ENCODE results near the gene ZNF302. TPM values are rescaled to one million over a fixed set of nuclear protein-coding genes. Genes with fewer than 3 reads are reported as not detected.
"Not testable (repeated sequence)": the region's sequence is repeated elsewhere in the genome, so short reads cannot be mapped to it uniquely, and the experiment has no call there.

The ZNF302 gene
- total RNA-seq, 1 experiment from 2014 or later = not detected

- no peaks in the 10 kb centered on the region for H3K79me2 ChIP-seq (ENCODE audit: low read length)
- no peak for DNase-seq
- no peak overlapping the region for H3K27ac ChIP-seq (ENCODE audit: low read length)
- no peak overlapping the region for H3K4me2 ChIP-seq (ENCODE audit: low read depth, low read length, poor library complexity, severe bottlenecking)
- H3K4me1 ChIP-seq (ENCODE audit: low read length) = peaks cover 14% of the 10 kb centered on the region
- H3K9me3 ChIP-seq (ENCODE audit: low read length) = no peaks in the 10 kb centered on the region
- no peaks in the 10 kb centered on the region for H4K20me1 ChIP-seq (ENCODE audit: insufficient read depth, low read depth, low read length)
- no peak overlapping the region for H3K4me3 ChIP-seq (ENCODE audit: low read length)
- H3K27me3 ChIP-seq (ENCODE audit: low read length) = no peaks in the 10 kb centered on the region
- H3K9me2 ChIP-seq (replicated peaks; ENCODE audit: insufficient read depth, low read length) = no peaks in the 10 kb centered on the region
- H3K36me3 ChIP-seq (ENCODE audit: insufficient read depth, low read length) = no peaks in the 10 kb centered on the region
- H2AFZ ChIP-seq (ENCODE audit: low read length) = no peak overlapping the region
- H3K9ac ChIP-seq (ENCODE audit: low read length) = no peak overlapping the region
Observed at GRCh38 chr19:34654796-34655195, 22.7 kb upstream of the ZNF302 start.

DNA sequence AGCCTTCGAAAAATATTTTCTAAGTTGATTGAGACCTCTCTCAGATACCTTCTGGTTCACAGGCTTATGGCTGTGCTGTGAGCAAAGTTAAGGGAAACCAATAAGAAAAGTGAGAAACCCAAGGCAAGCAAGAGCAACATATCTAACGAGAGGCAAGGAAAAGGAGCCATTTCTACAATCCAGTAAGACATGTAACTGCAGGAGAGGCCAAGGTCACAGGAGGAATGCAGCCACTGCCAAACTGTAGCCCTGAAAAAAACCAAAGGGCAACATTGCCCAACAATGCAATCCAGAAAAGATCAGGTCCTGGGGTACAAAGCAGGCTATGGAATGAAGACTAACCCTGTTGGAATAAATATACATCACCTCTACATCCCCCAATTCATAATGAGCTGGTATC lies 21.8 kb upstream of the ZNF302 start:
- H4K20me1 ChIP-seq (ENCODE audit: insufficient read depth, low read depth, low read length) = no peaks in the 10 kb centered on the region
- H3K9me3 ChIP-seq (ENCODE audit: low read length) = no peaks in the 10 kb centered on the region
- no peak overlapping the region for H3K9ac ChIP-seq (ENCODE audit: low read length)
- H3K36me3 ChIP-seq (ENCODE audit: insufficient read depth, low read length) = no peaks in the 10 kb centered on the region
- H3K4me3 ChIP-seq (ENCODE audit: low read length) = no peak overlapping the region
- no peaks in the 10 kb centered on the region for H3K9me2 ChIP-seq (replicated peaks; ENCODE audit: insufficient read depth, low read length)
- H2AFZ ChIP-seq (ENCODE audit: low read length) = no peak overlapping the region
- H3K27me3 ChIP-seq (ENCODE audit: low read length) = no peaks in the 10 kb centered on the region
- no peak overlapping the region for H3K27ac ChIP-seq (ENCODE audit: low read length)
- H3K4me1 ChIP-seq (ENCODE audit: low read length) = peaks cover 14% of the 10 kb centered on the region
- no peak overlapping the region for H3K4me2 ChIP-seq (ENCODE audit: low read depth, low read length, poor library complexity, severe bottlenecking)
- no peak for DNase-seq
- H3K79me2 ChIP-seq (ENCODE audit: low read length) = no peaks in the 10 kb centered on the region

- Histone ChIP-seq H3K4me3 (ENCODE audit: low read length) (no peak overlapping the region), H3K36me3 (ENCODE audit: insufficient read depth, low read length) (no peaks in the 10 kb centered on the region), H2AFZ (ENCODE audit: low read length) (no peak overlapping the region), H3K4me2 (ENCODE audit: low read depth, low read length, poor library complexity, severe bottlenecking) (no peak overlapping the region), H3K27me3 (ENCODE audit: low read length) (no peaks in the 10 kb centered on the region), H3K27ac (ENCODE audit: low read length) (no peak overlapping the region), H3K9ac (ENCODE audit: low read length) (no peak overlapping the region), H4K20me1 (ENCODE audit: insufficient read depth, low read depth, low read length) (no peaks in the 10 kb centered on the region), H3K4me1 (ENCODE audit: low read length) (no peaks in the 10 kb centered on the region), H3K9me3 (ENCODE audit: low read length) (no peaks in the 10 kb centered on the region), H3K79me2 (ENCODE audit: low read length) (no peaks in the 10 kb centered on the region), H3K9me2 (replicated peaks; ENCODE audit: insufficient read depth, low read length) (no peaks in the 10 kb centered on the region)
- no peak for DNase-seq
Observed at GRCh38 chr19:34661357-34661756, 16.1 kb upstream of the ZNF302 start.

GRCh38 chr19:34662919-34663318 lies 14.6 kb upstream of the ZNF302 start:
- Histone ChIP-seq H3K9ac (ENCODE audit: low read length) (no peak overlapping the region), H3K4me1 (ENCODE audit: low read length) (no peaks in the 10 kb centered on the region), H3K4me3 (ENCODE audit: low read length) (no peak overlapping the region), H2AFZ (ENCODE audit: low read length) (no peak overlapping the region), H3K27ac (ENCODE audit: low read length) (no peak overlapping the region), H4K20me1 (ENCODE audit: insufficient read depth, low read depth, low read length) (no peaks in the 10 kb centered on the region), H3K9me2 (replicated peaks; ENCODE audit: insufficient read depth, low read length) (no peaks in the 10 kb centered on the region), H3K4me2 (ENCODE audit: low read depth, low read length, poor library complexity, severe bottlenecking) (no peak overlapping the region), H3K27me3 (ENCODE audit: low read length) (no peaks in the 10 kb centered on the region), H3K79me2 (ENCODE audit: low read length) (no peaks in the 10 kb centered on the region), H3K9me3 (ENCODE audit: low read length) (no peaks in the 10 kb centered on the region), H3K36me3 (ENCODE audit: insufficient read depth, low read length) (no peaks in the 10 kb centered on the region)
- DNase-seq = peak; percentile 83

DNA sequence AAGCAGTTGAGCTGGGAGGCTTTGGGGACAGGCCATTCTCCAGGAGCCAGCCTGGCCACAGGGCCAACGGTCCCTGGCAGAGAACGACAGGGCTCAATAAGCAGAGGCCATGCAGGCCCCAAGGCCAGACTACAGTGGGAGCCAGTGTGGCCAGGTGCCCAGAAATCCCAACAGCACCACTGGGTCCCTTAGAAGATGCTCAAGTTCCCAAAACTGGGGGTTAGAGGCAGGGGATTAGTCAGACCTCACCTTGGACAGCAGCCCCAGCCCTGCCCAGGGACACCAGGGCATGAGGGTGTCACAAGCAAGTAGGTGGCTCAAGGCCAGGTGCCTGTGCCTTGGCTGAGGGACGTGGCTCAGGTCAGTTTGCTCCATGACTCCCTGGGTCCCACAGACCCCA lies 13.3 kb upstream of the ZNF302 start:
- Histone ChIP-seq H3K9me3 (ENCODE audit: low read length) (no peaks in the 10 kb centered on the region), H3K4me3 (ENCODE audit: low read length) (no peak overlapping the region), H3K9me2 (replicated peaks; ENCODE audit: insufficient read depth, low read length) (no peaks in the 10 kb centered on the region), H3K27me3 (ENCODE audit: low read length) (no peaks in the 10 kb centered on the region), H4K20me1 (ENCODE audit: insufficient read depth, low read depth, low read length) (no peaks in the 10 kb centered on the region), H3K4me1 (ENCODE audit: low read length) (no peaks in the 10 kb centered on the region), H2AFZ (ENCODE audit: low read length) (no peak overlapping the region), H3K4me2 (ENCODE audit: low read depth, low read length, poor library complexity, severe bottlenecking) (no peak overlapping the region), H3K79me2 (ENCODE audit: low read length) (no peaks in the 10 kb centered on the region), H3K36me3 (ENCODE audit: insufficient read depth, low read length) (no peaks in the 10 kb centered on the region), H3K27ac (ENCODE audit: low read length) (no peak overlapping the region), H3K9ac (ENCODE audit: low read length) (no peak overlapping the region)
- no peak for DNase-seq

GRCh38 chr19:34664870-34665269 lies 12.6 kb upstream of the ZNF302 start:
- Histone ChIP-seq H3K9me3 (ENCODE audit: low read length) (no peaks in the 10 kb centered on the region), H3K4me1 (ENCODE audit: low read length) (no peaks in the 10 kb centered on the region), H3K79me2 (ENCODE audit: low read length) (no peaks in the 10 kb centered on the region), H3K9me2 (replicated peaks; ENCODE audit: insufficient read depth, low read length) (no peaks in the 10 kb centered on the region), H3K27ac (ENCODE audit: low read length) (no peak overlapping the region), H3K9ac (ENCODE audit: low read length) (no peak overlapping the region), H3K4me2 (ENCODE audit: low read depth, low read length, poor library complexity, severe bottlenecking) (no peak overlapping the region), H4K20me1 (ENCODE audit: insufficient read depth, low read depth, low read length) (no peaks in the 10 kb centered on the region), H3K36me3 (ENCODE audit: insufficient read depth, low read length) (no peaks in the 10 kb centered on the region), H3K4me3 (ENCODE audit: low read length) (no peak overlapping the region), H2AFZ (ENCODE audit: low read length) (no peak overlapping the region), H3K27me3 (ENCODE audit: low read length) (no peaks in the 10 kb centered on the region)
- DNase-seq = no peak

DNA sequence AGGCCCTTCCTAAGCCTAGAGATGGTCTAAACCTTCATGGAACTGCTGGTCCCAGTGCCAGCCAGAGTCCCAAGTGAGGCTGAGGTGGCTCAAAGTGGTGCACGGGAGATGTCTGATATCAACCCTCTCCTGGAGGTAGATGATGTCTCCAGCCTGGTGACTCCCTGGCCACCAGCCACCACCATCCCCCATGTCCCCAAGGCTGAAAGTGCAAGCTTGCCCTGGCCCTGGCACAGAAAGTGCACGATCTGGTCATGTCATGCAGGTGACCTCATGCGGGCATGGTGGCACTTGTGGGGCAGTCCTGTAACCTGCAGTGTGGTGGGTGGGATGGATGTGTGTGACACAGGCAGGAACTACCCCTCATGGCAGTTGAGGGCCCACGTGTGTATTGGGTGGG lies 12.2 kb upstream of the ZNF302 start:
- not testable (repeated sequence) for H3K4me1 ChIP-seq (ENCODE audit: low read length); H3K9ac ChIP-seq (ENCODE audit: low read length); H3K36me3 ChIP-seq (ENCODE audit: insufficient read depth, low read length); H3K27ac ChIP-seq (ENCODE audit: low read length); H3K79me2 ChIP-seq (ENCODE audit: low read length); H3K27me3 ChIP-seq (ENCODE audit: low read length); DNase-seq; H3K4me3 ChIP-seq (ENCODE audit: low read length); H3K9me3 ChIP-seq (ENCODE audit: low read length); H4K20me1 ChIP-seq (ENCODE audit: insufficient read depth, low read depth, low read length); H3K9me2 ChIP-seq (replicated peaks; ENCODE audit: insufficient read depth, low read length); H3K4me2 ChIP-seq (ENCODE audit: low read depth, low read length, poor library complexity, severe bottlenecking); H2AFZ ChIP-seq (ENCODE audit: low read length)

- no peak overlapping the region for H3K27ac ChIP-seq (ENCODE audit: low read length)
- H3K9me3 ChIP-seq (ENCODE audit: low read length) = no peaks in the 10 kb centered on the region
- H3K36me3 ChIP-seq (ENCODE audit: insufficient read depth, low read length) = no peaks in the 10 kb centered on the region
- no peak overlapping the region for H3K4me2 ChIP-seq (ENCODE audit: low read depth, low read length, poor library complexity, severe bottlenecking)
- no peak overlapping the region for H3K4me3 ChIP-seq (ENCODE audit: low read length)
- no peaks in the 10 kb centered on the region for H3K27me3 ChIP-seq (ENCODE audit: low read length)
- no peaks in the 10 kb centered on the region for H3K79me2 ChIP-seq (ENCODE audit: low read length)
- no peak for DNase-seq
- H3K9me2 ChIP-seq (replicated peaks; ENCODE audit: insufficient read depth, low read length) = no peaks in the 10 kb centered on the region
- H4K20me1 ChIP-seq (ENCODE audit: insufficient read depth, low read depth, low read length) = no peaks in the 10 kb centered on the region
- H3K4me1 ChIP-seq (ENCODE audit: low read length) = no peaks in the 10 kb centered on the region
- no peak overlapping the region for H2AFZ ChIP-seq (ENCODE audit: low read length)
- no peak overlapping the region for H3K9ac ChIP-seq (ENCODE audit: low read length)
Observed at GRCh38 chr19:34666200-34666957, 11.1 kb upstream of the ZNF302 start.

DNA sequence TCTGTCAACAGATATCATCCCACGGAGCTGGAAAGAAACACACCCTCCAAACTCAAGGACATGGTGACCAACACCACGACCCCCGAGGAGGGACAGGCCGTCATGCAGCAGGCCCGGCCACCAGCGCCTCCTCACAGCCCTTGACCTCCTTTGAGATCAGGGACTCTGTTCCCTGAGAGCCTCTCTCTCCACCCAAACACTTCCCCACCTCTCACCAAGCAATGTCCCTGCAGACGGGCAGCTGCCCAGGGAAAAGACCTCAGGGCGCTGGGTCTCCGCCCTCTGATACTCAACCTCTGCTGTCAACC lies 10.6 kb upstream of the ZNF302 start:
- Histone ChIP-seq H2AFZ (ENCODE audit: low read length) (no peak overlapping the region), H3K36me3 (ENCODE audit: insufficient read depth, low read length) (no peaks in the 10 kb centered on the region), H3K79me2 (ENCODE audit: low read length) (no peaks in the 10 kb centered on the region), H3K27me3 (ENCODE audit: low read length) (no peaks in the 10 kb centered on the region), H3K4me2 (ENCODE audit: low read depth, low read length, poor library complexity, severe bottlenecking) (no peak overlapping the region), H3K4me3 (ENCODE audit: low read length) (no peak overlapping the region), H3K9me3 (ENCODE audit: low read length) (no peaks in the 10 kb centered on the region), H3K9ac (ENCODE audit: low read length) (no peak overlapping the region), H4K20me1 (ENCODE audit: insufficient read depth, low read depth, low read length) (no peaks in the 10 kb centered on the region), H3K27ac (ENCODE audit: low read length) (no peak overlapping the region), H3K4me1 (ENCODE audit: low read length) (no peaks in the 10 kb centered on the region), H3K9me2 (replicated peaks; ENCODE audit: insufficient read depth, low read length) (no peaks in the 10 kb centered on the region)
- DNase-seq = no peak

Data from Karpas-422 (cell line).